Stimulated activated CD4-positive, alpha-beta T cell treated with anti-CD3 and anti-CD28 coated beads, Interleukin-12 subunit alpha, Interleukin-12 subunit beta, amount 100 ng/mL, for 4 hours (primary cell): Measurements from ENCODE around the gene TMEM30A.

Experiments
- DNase-seq: peaks from one replicate; pipeline ENCODE4 v3.0.0-alpha.2; 2020

TMEM30A gene

DNA sequence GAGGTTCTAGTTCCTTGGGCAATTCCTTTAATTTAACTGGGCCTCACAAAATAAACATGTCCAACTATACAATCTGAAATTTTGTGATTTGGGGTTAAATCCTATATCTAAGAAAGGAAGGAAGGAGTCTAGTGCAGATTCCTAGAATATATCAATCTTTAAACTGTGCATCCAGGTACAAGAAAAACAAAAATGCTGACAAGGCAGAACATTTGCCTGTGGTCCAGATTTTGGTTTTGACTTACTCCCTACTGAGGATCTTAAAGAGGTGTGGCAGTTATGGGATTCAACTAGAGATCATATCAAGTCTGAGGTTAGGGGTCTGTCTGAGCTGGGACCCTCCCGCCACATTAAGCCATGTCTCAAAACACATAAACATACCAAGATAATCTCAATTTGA lies 23.3 kb downstream of the TMEM30A start:
- DNase-seq = no peak

DNA sequence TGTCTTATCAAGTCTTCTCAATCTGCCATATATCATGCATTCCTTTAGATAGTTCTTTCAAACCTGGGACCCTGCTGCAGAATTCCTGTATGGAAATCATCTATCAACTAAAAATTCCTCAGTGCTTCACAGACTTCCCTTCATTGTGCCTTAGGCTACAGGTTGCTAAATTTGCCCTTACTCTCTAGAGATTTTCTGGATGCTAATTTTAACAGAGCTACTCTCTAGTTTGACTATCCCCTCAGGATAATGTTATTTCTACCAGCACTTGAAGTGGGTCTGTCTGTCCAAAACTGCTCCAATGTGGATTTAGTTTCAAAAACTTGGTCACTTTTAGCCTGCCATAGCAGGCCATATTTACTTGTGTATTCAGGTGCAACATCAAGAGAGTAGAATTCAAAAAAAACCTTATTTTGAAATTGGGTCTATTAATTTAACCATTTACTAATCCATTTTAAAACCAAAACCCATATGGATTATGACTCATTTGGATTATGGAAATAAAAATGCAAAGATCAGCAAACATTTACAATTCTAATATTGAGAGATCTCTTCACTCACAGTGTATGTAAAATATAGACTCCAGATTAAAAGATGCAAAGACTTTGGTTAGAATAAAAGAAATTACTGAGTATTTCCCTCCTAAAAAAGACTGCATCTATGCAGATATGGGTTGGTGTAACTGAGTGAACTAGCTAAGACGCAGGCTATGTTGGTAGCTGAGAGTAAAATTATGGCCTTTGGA lies 27.1 kb downstream of the TMEM30A start:
- DNase-seq = no peak

DNA sequence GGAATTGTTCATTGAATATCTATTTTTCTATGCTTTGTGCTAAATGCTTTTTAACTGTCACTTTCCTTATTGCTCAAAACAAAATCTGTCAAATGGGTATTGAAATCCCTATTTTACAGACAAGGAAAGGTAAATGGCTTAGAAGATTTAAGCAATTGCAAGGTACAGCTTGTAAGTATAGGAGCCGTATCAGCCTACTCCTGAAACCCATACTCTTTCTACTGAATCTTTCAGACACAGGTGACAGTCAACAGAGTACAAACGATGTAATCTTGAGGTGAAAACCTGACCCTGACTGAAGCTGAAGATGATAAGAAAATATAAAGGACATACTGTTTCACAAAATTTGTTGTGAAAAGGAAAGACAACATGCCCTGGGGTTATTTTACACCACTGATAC lies 34.0 kb downstream of the TMEM30A start:
- DNase-seq = no peak

DNA sequence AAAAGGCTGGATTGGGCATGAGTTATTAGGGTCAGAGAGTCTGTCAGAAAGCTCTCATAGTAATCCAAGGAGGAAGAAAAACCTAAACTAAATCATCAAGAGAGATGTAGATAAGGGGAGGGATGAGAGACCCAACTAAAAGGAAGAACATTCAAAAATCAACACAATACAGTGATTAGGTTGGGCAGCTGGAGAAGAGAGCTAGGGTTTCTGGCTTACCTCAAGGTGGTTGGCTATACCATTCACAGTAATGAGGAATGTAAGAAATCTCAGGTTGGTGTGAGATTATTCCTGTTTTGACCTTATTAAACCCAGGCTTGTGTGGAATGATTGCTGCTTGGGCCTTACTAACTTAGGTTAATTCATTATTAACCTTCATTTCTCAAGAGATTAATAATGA lies 34.8 kb downstream of the TMEM30A start:
- DNase-seq = no peak

DNA sequence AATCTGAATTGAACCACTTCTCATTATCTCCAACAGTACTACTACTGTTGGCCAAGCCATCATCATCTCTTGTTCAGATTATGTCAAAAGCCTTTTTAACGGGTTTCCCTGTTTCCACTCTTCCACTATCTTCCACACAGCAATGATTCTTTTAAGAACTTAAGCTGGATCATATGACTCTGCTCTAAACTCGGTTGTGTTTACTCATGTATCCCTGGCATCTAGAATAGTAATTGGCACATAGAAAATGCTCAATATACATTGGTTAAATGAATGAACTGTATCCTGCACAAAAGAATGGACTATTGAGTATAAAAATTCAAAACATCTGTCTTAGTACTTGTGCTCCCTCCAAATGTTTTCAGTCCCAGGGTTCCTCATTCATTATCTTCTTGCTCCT lies 38.2 kb downstream of the TMEM30A start:
- DNase-seq = no peak

DNA sequence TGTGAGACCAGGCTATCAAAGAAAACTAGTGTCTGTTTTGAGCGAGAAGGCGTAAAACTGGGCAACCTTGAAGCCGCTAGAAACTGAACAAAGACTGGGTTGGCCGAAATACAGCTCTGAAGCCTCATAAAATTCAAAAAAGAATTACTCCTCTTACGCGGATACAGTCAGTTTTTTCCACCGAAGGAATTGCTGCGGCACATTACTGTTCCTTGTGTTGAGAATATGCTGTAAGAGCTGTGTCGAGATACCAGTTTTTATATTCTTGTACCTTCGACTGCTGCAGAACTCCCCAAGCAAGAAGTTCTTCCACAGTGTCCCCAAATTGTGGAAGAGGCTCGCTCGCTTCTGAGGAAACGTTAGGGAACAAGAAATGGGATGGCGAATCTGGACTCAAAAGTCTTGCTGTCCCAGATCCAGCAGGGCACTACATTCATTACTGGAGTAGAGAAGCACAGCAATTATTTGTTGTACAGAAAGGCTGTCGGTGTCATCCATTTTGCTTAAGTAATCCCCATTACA lies 40.5 kb downstream of the TMEM30A start:
- no peak for DNase-seq

DNA sequence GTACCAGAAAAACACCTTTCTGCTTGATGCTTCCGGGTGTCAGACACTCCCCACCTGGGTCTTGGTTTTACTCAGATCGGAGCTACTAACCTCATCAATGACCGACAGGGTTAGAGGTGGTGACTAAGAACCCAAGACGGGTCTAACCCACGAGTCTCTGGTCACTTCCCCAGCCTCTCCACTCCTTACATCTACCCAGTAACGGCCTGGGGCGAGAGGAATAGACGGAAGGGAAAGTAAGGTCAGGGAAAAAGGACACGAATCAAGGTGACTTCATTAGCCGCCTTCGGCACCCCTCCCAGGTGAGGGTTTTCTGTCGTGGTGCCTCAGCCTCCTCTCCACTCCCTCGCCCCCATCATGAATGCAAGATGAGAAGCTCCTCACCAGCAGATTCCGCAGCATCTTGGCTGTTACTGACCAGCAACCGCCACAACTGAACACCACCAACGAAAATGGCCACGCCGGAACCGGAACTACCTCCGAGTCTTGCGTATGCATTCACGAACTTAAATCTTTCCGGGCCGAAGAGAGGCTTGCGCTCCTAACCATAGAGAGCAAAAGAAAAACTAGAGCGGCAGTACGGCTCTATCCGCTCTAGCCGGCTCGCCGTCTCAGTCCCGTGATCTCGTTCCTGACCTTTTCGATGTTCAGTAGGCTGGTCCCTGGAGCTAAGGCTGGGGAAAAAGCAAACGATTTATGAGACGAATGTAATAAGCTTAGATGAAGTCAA lies 41.1 kb downstream of the TMEM30A start, which contains the start of gene COX7A2:
Gene COX7A2, minus strand, starts transcription at position 469 of the 730 bp plus-strand sequence. Its CDS starts 67 bp downstream, at position 402.
- peak; percentile 73 for DNase-seq

DNA sequence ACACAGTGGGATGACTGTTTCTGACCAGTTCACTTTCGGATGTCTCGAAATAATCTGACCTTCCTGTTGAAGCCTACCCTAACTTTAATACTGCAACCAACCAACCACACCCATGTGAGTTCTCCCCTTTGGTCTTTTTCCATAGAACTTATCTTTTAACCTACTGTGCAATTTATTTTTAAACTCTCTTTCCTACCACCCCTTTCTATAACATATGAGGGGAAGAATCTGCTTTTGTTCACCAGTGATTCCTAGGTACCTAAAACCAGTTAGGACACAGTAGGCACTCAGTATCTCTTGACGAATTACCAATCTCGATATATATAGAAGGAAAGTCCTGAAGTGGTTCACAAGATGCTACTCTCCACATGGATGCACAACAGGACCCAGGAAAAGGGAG lies 48.0 kb downstream of the TMEM30A start:
- no peak for DNase-seq

DNA sequence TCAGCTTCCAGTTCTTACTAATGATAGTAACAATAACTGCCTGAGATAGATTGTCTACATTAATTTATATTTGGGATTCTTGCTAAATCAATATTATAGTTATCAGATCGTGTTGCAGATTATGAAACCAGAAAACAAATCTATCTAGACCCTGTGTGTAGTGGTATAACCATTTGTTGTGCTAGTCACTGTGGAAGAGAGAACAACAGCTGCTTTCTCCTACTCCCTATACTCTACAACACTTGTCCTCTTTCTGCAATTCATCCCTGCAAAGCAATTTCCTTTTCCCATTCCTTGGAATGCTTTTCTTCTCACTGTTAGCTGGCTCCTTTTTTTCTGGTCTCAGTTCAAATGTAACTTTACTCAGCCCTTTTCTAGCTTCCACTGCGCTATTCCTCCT lies 49.3 kb downstream of the TMEM30A start:
- no peak for DNase-seq

DNA sequence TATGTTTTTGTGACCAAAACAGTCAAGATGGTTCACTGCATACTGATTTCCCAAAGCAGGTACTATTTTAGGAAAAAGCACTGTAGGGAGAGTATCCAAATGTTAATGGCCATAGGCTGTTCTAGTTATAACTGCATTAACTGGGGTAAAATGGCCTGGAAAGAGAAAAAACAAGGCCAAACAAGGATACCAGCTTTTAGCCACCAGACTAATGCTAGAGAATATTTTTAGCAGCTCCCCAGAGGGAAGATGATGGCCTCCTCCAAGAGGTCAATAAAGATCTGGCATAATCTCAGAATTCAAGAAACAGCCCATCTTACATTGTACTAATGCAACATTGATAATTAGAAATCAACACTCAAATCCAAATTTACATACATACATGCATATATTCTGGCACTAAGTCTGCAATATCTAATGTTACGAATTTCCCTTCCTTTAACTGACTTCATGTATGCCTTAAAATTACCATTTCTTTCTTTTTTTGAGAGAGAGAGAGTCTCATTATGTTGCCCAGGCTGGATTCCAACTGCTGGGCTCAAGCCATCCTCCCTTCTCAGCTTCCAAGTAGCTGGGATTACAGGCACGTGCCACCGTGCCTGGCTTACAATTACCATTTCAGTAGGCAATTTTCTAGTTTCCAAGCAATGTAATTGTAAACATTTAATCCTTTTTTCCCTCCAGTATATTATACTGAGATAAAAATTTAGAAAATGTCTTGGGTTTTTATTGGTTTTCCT lies 50.3 kb downstream of the TMEM30A start:
- DNase-seq = no peak

DNA sequence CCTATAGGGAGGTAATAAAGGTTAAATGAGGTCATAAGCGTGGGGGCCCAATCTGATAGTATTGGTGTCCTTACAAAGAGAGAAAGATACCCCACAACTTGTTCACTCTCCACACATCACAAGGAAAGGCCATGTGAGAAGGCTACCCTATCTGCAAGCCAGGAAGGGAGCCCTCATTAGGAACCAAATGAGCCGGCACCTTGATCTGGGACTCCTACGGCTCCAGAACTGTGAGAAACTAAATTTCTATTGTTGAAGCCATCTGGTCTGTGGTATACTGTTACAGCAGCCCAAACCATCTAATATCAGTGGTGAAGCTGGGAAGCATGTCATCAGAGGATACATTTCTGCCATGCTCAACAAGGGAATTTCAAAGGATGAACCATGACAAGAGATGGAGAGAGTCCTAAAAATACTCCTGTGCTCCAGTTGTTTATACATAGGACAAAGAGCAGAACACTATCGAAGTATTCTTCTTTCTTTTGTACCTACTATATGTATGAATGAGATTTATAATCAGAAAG lies 51.4 kb downstream of the TMEM30A start:
- no peak for DNase-seq

DNA sequence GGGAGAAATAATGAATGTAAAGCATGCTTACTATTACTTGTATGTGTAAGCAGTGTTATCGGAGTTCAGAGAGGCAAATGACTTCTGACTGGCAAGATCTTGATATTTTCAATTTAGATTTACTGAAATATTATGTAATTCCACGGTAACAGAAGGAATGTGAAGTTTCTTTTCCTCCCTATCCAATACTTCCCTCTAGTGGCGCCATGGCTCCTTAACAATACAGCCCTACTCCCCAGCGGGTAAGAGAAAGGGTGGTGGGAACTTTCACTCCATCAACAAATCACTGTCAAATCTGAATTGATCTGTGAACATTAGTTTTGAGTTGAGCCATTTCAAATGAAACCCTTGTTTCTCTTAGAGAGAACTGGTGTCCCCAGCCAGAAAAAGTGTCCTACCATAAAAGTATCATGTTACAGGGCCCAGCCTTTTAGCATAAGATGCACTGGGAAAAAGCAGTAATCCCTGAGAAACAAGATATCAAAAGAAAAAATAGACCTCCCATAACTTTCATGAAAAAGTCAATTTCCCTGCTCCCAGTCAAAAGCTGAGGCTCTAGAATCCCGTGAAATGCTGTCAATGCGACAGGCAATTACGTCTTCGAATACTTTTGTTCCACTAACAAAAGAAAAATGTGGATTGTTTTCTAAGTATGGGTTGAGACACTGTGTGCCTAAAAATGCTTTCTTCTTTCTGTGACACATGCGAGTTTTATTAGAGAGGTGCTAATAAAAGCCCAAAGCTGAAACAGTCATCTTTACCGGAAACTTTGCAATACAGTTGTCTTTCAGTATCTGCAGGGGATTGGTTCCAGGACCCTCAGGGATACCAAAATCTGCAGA lies 53.9 kb downstream of the TMEM30A start:
- no peak for DNase-seq

DNA sequence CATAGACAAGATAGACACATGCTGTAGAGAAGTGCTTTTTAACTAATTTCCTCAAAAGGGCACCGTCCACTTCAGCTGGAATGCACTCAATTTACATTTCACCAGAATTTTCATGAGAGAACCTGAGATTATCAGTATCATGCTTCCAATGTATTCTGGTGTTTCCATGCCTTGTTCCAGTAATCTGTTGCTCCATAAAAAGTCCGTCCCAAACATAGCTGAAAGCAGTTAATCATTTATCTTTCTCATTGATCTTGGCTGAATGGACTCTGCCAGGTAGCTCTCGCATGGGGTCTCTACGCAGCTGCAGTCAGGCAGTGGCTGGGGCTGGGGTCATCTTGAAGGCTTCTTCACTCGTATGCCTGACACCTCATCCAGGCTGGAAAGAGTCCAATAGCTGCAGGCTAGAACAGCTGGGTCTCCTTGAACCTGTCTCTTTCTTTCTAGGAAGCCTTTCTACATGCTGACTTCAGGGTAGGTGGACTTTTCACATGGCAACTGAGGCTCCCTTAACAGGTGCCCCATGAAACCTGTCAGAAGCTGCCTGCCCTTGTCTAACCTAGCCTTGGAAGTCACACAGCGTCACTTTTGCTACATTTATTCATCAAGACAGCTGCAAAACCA lies 60.2 kb downstream of the TMEM30A start:
- DNase-seq = no peak

DNA sequence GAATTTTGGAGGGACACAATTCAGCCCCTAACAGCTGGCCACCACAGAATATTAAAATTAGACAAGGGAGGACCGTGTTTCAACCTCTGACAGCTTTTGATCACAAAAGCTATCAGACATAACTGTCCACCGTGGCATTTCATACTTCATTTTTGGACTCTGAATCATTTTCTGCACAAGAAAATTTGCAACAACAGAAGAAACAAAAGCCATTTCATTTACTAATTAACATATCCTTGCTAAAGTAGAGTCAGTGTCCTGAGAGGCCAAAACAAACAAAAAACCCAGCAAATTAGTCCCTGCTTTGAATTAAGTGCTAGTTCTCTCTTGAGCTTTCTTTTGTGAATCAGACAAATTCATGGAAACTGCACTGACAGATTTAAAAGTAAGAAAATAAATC lies 61.2 kb downstream of the TMEM30A start:
- no peak for DNase-seq

DNA sequence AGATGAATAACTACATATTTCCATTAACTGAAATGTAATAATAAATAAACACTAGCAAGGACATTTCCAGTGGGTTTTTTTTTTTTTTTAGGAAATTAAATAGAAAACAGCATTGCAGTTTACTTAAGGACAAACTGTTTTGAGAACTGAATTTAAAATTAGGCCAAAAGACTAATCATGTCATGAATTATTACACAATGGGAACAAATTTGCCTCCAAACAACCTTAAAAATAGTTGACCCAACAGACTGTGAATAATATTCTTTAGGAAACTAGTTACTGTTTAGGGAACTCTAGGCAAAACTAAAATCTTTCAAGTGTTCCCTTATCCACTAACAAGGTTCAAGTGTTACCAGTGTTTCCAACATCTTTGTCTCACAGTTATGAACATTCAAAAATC lies 62.3 kb downstream of the TMEM30A start:
- no peak for DNase-seq

DNA sequence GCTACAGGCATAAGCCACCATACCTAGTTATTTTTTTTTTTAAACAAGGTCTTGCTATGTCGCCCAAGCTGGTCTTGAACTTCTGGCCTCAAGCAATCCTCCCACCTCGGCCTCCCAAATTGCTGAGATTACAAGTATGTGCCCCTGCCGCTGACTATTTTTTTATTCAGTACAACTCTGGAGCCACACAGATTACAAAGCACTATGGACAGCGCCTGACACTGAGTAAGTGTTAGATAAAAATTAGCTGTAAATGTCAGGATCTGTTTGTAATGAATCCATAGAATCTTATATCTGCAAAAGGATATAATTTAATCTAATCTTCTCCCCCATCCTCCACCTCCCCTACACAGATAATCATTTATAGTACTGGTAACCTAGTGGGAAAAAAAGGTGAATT lies 63.5 kb downstream of the TMEM30A start:
- DNase-seq = no peak

DNA sequence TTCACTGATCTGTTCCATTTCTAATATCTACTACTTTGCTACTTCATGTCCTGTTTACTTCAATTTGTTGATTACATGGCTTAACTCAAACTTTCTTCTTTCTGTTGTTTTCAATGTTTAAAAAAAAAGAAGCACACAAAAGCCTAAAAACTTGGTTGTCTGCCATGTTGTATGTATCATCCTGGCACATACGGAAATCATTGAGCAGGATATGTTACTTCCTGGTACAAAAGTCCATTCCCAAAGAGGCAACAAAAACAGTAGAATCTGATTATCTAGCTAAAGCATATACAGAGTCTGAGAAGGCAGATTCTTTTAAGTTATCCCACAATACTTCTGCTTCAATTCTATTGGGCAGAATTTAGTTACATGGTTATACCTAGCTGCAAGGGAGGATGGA lies 64.2 kb downstream of the TMEM30A start:
- no peak for DNase-seq

DNA sequence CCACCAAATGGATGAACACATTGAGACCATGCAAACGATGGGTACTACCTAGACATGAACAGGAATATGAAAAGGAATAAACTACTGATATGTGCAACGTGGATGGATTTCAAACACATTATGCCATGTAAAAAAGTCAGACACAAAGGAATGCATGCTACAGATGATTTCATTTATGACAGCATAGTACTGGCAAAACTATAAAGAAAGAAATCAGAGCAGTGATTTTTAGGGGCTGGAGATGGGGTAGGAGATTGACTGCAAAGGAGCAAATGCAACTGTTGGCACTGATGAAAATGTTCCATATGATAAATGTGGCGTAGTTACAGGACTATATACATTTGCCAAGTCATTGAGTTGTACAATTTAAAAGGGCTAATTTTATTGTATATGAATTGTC lies 65.3 kb downstream of the TMEM30A start:
- DNase-seq = no peak

DNA sequence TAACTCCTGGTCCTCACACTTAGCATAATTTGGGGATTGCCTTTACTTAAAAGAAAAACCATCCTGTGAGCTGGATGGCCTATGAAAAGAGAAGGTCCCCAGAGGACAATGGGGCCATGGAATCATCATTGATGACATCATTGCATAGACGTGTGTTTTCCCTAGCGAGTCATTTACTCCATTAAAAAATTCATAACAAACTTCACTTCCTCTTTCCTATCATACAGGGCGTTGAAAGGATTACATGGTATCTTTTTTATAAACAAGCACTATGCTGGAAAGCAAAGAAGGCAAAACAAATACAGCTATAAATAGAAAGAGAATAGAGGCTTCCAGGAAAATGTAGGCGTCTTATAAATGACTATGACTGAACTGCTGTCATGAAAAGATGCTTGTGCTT lies 67.4 kb downstream of the TMEM30A start:
- no peak for DNase-seq

DNA sequence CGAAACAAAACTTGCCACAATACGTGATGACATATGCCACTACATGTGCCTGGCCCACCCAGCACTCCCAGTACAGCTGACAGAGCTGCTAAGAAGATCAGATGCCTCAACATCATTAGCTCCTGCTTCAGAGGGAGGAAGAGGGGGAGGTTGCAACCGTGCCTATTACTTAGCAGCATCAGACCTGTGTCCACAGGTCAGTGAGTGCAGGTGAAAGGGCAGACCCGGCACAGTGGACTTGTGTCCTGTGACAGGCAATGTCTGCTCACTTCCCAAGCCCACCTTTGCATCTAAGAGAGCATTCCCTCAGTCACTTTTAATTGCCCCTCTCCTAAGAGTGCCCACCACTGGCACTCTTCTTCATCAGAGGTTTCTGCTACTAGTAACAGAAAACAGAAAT lies 69.3 kb downstream of the TMEM30A start:
- no peak for DNase-seq

DNA sequence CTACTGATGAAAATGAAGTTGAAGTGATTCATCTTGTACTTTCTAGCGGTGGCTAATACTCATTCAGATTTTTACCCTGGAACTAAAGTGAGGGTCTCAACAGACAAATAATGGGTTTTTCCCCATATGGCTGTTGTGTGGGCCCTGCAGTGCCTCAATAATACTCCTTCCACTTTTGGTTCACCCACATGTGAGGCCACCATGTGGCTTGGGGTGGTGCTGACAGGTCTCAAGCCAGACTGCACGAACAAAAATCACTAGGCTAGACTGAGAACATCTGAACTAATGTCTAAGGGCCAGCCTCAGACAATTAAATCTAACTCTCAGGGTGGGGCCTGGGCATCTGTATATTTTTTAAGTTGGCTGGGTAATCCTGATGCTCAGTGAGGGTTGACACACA lies 70.9 kb downstream of the TMEM30A start:
- no peak for DNase-seq

DNA sequence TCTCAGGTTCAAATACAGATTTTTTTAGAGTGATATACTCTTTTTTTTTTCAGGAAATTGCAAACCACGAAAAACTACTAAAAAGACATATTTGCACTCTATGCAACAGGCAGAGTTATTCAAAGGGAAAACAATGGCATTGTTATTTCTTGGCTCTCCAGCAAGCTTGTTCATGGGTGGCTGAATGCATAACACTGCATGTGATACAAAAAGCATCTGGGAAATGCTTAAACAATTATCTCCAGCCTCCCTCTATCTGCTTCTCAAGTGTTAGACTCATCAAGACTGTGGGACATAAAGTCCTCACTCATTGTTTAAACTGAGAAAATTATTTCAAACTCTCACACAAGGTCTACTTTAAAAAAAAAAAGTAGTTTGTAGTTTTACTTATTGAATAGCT lies 71.5 kb downstream of the TMEM30A start:
- DNase-seq = no peak
